ENCODE measurements around the gene ZBP1.

GRCh38 chr20:57638173-57638894, 18.1 kb upstream of the ZBP1 start:
- TF ChIP-seq YY1 (IDR thresholded peaks at IDR 0.05; ENCODE audit: insufficient read depth, insufficient read length) (no peak), ZNF274 (IDR thresholded peaks at IDR 0.05; ENCODE audit: low read depth, low read length) (no peak), SUZ12 (IDR thresholded peaks at IDR 0.05; ENCODE audit: extremely low read depth, insufficient read depth, insufficient read length) (no peak)

Measured in NT2/D1 (cell line).